ENCODE data around the gene PIEZO1. TPM values are rescaled to one million over a fixed set of nuclear protein-coding genes. Genes with fewer than 3 reads are reported as not detected.

The PIEZO1 gene
- total RNA-seq, 1 experiment from 2014 or later: 71.1 TPM

DNA sequence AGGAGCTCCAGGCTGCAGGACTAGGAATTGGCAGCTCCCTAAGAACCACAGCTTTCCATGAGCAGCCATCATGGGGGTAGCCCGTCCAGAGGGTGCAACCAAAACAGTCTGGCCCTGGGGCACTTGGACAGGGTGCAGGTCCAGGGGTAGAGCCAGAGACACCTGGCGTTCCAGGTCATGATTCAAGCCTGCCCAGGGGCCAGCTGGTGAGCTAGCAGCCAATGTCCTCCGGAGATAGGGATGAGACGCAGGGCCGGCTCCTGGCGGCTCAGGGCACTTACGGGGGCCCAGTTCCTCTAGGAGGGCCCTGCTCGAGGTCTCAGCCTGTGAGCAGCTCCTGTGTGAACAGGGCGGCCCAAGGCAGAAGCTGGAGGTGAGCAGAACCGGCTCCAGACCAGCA lies 22.1 kb downstream of the PIEZO1 start:
- Mint-ChIP-seq H3K27me3 (ENCODE audit: low read depth) (no peaks in the 10 kb centered on the region), H3K9me3 (no peaks in the 10 kb centered on the region), H3K4me3 (no peak overlapping the region; a peak in 1 of 5 replicates), H3K4me1 (peaks cover 30 to 54% of the 10 kb centered on the region in 2 experiments), H3K27ac (peak overlapping the region; percentile 38 to 96 (median 92); a peak in 3 of 7 replicates), H3K36me3 (ENCODE audit: insufficient read depth in 1 of 3, low read depth in 3 of 3) (no peaks in the 10 kb centered on the region)
- Histone ChIP-seq H3K9ac (ENCODE audit: extremely low read depth, insufficient read length, low read length) (no peak overlapping the region), H2BK5ac (ENCODE audit: insufficient read length, low read length) (peak overlapping the region; percentile 18), H3K4me2 (ENCODE audit: insufficient read depth, insufficient read length, low read length) (peak overlapping the region; percentile 10), H4K8ac (replicated peaks; ENCODE audit: insufficient read length, low read depth, low read length) (no peak overlapping the region), H3K27ac (ENCODE audit: insufficient read length, low read depth, low read length) (no peak overlapping the region), H3K9me3 (ENCODE audit: control insufficient read depth, low read depth, low read length) (no peaks in the 10 kb centered on the region), H3K27me3 (ENCODE audit: insufficient read depth, low read length) (no peaks in the 10 kb centered on the region), H3K14ac (ENCODE audit: insufficient read depth, low read length) (no peak overlapping the region), H2BK15ac (ENCODE audit: low read depth, low read length) (no peak overlapping the region; the same call in 1 of the 2 replicates), H3K56ac (ENCODE audit: insufficient read length, low read depth, low read length) (no peak overlapping the region), H3K4ac (ENCODE audit: low read depth, low read length) (no peak overlapping the region; the same call in 1 of the 2 replicates), H4K5ac (ENCODE audit: insufficient read length, low read depth, low read length) (no peak overlapping the region), H2AFZ (ENCODE audit: low read length) (no peak overlapping the region), H2BK20ac (ENCODE audit: low read depth, low read length, poor library complexity, severe bottlenecking) (no peak overlapping the region), H4K91ac (ENCODE audit: insufficient read length, low read depth, low read length) (peak overlapping the region; percentile 60), H2BK12ac (ENCODE audit: insufficient read length, low read depth, low read length) (peak overlapping the region; percentile 68), H4K20me1 (ENCODE audit: control insufficient read depth, insufficient read depth, insufficient read length) (no peaks in the 10 kb centered on the region), H2AK5ac (ENCODE audit: insufficient read length, low read length) (no peak overlapping the region), H2BK120ac (ENCODE audit: low read depth, low read length, poor library complexity, severe bottlenecking) (no peak overlapping the region), H3K79me1 (ENCODE audit: insufficient read depth, low read depth, low read length, poor library complexity, severe bottlenecking) (peaks cover 3% of the 10 kb centered on the region), H3K4me1 (ENCODE audit: insufficient read depth, low read length) (peaks cover 8% of the 10 kb centered on the region; the same call in 1 of the 2 replicates), H3K18ac (ENCODE audit: insufficient read length, low read depth, low read length) (peak overlapping the region; percentile 28), H3T11ph (ENCODE audit: low read length) (no peak overlapping the region), H3K23ac (ENCODE audit: insufficient read length, low read depth, low read length) (no peak overlapping the region), H3K79me2 (ENCODE audit: insufficient read depth, low read length) (no peaks in the 10 kb centered on the region), H3K23me2 (ENCODE audit: insufficient read length, low read depth, low read length, poor library complexity, severe bottlenecking) (no peaks in the 10 kb centered on the region)
- no CpG with 5 or more reads among the region's 10 CpGs for whole genome bisulfite sequencing (ENCODE audit: extremely low coverage, insufficient read length, low lambda C conversion rate)
- no peak for DNase-seq
- TF ChIP-seq, protein P1, sequence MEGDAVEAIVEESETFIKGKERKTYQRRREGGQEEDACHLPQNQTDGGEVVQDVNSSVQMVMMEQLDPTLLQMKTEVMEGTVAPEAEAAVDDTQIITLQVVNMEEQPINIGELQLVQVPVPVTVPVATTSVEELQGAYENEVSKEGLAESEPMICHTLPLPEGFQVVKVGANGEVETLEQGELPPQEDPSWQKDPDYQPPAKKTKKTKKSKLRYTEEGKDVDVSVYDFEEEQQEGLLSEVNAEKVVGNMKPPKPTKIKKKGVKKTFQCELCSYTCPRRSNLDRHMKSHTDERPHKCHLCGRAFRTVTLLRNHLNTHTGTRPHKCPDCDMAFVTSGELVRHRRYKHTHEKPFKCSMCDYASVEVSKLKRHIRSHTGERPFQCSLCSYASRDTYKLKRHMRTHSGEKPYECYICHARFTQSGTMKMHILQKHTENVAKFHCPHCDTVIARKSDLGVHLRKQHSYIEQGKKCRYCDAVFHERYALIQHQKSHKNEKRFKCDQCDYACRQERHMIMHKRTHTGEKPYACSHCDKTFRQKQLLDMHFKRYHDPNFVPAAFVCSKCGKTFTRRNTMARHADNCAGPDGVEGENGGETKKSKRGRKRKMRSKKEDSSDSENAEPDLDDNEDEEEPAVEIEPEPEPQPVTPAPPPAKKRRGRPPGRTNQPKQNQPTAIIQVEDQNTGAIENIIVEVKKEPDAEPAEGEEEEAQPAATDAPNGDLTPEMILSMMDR (conservative IDR thresholded peaks at IDR 0.05): no peak
